Neuron (in vitro differentiated cells): Measurements from ENCODE around the gene C2CD4B.

Source experiments
- H2AFZ ChIP-seq: one replicate; pipeline ENCODE4 v1.6.1; 2013; ENCODE audit warnings: low read depth, mild to moderate bottlenecking, inconsistent platforms, low read length, moderate library complexity
- H3K27me3 ChIP-seq: one replicate; pipeline ENCODE4 v1.6.1; 2013; ENCODE audit warnings: low read length; ENCODE audit not compliant: insufficient read depth
- H3K36me3 ChIP-seq: one replicate; pipeline ENCODE4 v1.6.1; 2013; ENCODE audit warnings: low read length; ENCODE audit not compliant: insufficient read depth
- H3K4me1 ChIP-seq: one replicate; pipeline ENCODE4 v1.6.1; 2013; ENCODE audit warnings: low read length; ENCODE audit not compliant: insufficient read depth
- H3K4me3 ChIP-seq: 2 replicates; pipeline ENCODE4 v1.5.1; 2013; ENCODE audit warnings: mild to moderate bottlenecking, low read length, moderate library complexity
- H3K9me3 ChIP-seq: one replicate; pipeline ENCODE4 v1.6.1; 2013; ENCODE audit warnings: low read length

The C2CD4B gene

GRCh38 chr15:62142736-62143135, 22.3 kb downstream of the C2CD4B start:
- Histone ChIP-seq H3K9me3 (no peaks in the 10 kb centered on the region), H3K4me1 (no peaks in the 10 kb centered on the region), H3K4me3 (no peak overlapping the region), H3K27me3 (no peaks in the 10 kb centered on the region), H3K36me3 (no peaks in the 10 kb centered on the region), H2AFZ (no peak overlapping the region)

- H3K36me3 ChIP-seq = no peaks in the 10 kb centered on the region
- no peak overlapping the region for H3K4me3 ChIP-seq
- no peaks in the 10 kb centered on the region for H3K27me3 ChIP-seq
- H2AFZ ChIP-seq = no peak overlapping the region
- no peaks in the 10 kb centered on the region for H3K9me3 ChIP-seq
- H3K4me1 ChIP-seq = no peaks in the 10 kb centered on the region
These were observed 23.2 kb downstream of the C2CD4B start for GRCh38 chr15:62141643-62142588.

GRCh38 chr15:62141200-62141599, 23.9 kb downstream of the C2CD4B start:
- Histone ChIP-seq H3K9me3 (no peaks in the 10 kb centered on the region), H3K4me3 (no peak overlapping the region), H2AFZ (no peak overlapping the region), H3K27me3 (no peaks in the 10 kb centered on the region), H3K4me1 (no peaks in the 10 kb centered on the region), H3K36me3 (no peaks in the 10 kb centered on the region)

- H3K4me3 ChIP-seq = no peak overlapping the region
- no peak overlapping the region for H2AFZ ChIP-seq
- no peaks in the 10 kb centered on the region for H3K36me3 ChIP-seq
- H3K9me3 ChIP-seq = no peaks in the 10 kb centered on the region
- H3K4me1 ChIP-seq = no peaks in the 10 kb centered on the region
- no peaks in the 10 kb centered on the region for H3K27me3 ChIP-seq
These were observed 27.0 kb downstream of the C2CD4B start for GRCh38 chr15:62138124-62138523.

GRCh38 chr15:62136911-62137865, 27.9 kb downstream of the C2CD4B start:
- Histone ChIP-seq H3K27me3 (no peaks in the 10 kb centered on the region), H3K4me3 (no peak overlapping the region), H2AFZ (no peak overlapping the region), H3K36me3 (no peaks in the 10 kb centered on the region), H3K9me3 (no peaks in the 10 kb centered on the region), H3K4me1 (no peaks in the 10 kb centered on the region)

GRCh38 chr15:62135532-62136134, 29.5 kb downstream of the C2CD4B start:
- no peaks in the 10 kb centered on the region for H3K36me3 ChIP-seq
- no peaks in the 10 kb centered on the region for H3K9me3 ChIP-seq
- no peak overlapping the region for H3K4me3 ChIP-seq
- no peak overlapping the region for H2AFZ ChIP-seq
- H3K4me1 ChIP-seq = no peaks in the 10 kb centered on the region
- H3K27me3 ChIP-seq = no peaks in the 10 kb centered on the region

- Histone ChIP-seq H3K9me3 (no peaks in the 10 kb centered on the region), H3K36me3 (no peaks in the 10 kb centered on the region), H3K27me3 (no peaks in the 10 kb centered on the region), H2AFZ (no peak overlapping the region), H3K4me3 (no peak overlapping the region), H3K4me1 (no peaks in the 10 kb centered on the region)
These were observed 31.9 kb downstream of the C2CD4B start for GRCh38 chr15:62133141-62133540.

GRCh38 chr15:62128916-62129315, 36.2 kb downstream of the C2CD4B start:
- Histone ChIP-seq H3K4me3 (no peak overlapping the region), H3K4me1 (no peaks in the 10 kb centered on the region), H3K27me3 (no peaks in the 10 kb centered on the region), H3K9me3 (no peaks in the 10 kb centered on the region), H2AFZ (no peak overlapping the region), H3K36me3 (no peaks in the 10 kb centered on the region)

- Histone ChIP-seq H3K4me1 (no peaks in the 10 kb centered on the region), H3K4me3 (no peak overlapping the region), H3K27me3 (no peaks in the 10 kb centered on the region)
These were observed 38.7 kb downstream of the C2CD4B start for GRCh38 chr15:62126364-62126763.

GRCh38 chr15:62125773-62126172, 39.3 kb downstream of the C2CD4B start:
- no peak overlapping the region for H2AFZ ChIP-seq
- H3K4me3 ChIP-seq = no peak overlapping the region
- no peaks in the 10 kb centered on the region for H3K4me1 ChIP-seq
- no peaks in the 10 kb centered on the region for H3K9me3 ChIP-seq
- H3K27me3 ChIP-seq = no peaks in the 10 kb centered on the region
- no peaks in the 10 kb centered on the region for H3K36me3 ChIP-seq

More at GRCh38 chr15:62126364-62126763, 38.7 kb downstream of the C2CD4B start:
- H3K36me3 ChIP-seq = no peaks in the 10 kb centered on the region
- H2AFZ ChIP-seq = no peak overlapping the region
- H3K9me3 ChIP-seq = no peaks in the 10 kb centered on the region

GRCh38 chr15:62124973-62125303, 40.1 kb downstream of the C2CD4B start:
- Histone ChIP-seq H3K4me3 (no peak overlapping the region), H3K9me3 (no peaks in the 10 kb centered on the region), H3K36me3 (no peaks in the 10 kb centered on the region), H2AFZ (no peak overlapping the region), H3K4me1 (no peaks in the 10 kb centered on the region), H3K27me3 (no peaks in the 10 kb centered on the region)

GRCh38 chr15:62124176-62124972, 40.7 kb downstream of the C2CD4B start:
- Histone ChIP-seq H3K4me1 (no peaks in the 10 kb centered on the region), H3K4me3 (no peak overlapping the region), H3K36me3 (no peaks in the 10 kb centered on the region), H3K9me3 (no peaks in the 10 kb centered on the region), H3K27me3 (no peaks in the 10 kb centered on the region), H2AFZ (no peak overlapping the region)
